K562 (cell line): ENCODE data around the gene DNAH3. TPM values are rescaled to one million over a fixed set of nuclear protein-coding genes. Genes with fewer than 3 reads are reported as not detected.

Experiments
- HDGF ChIP-seq: fragments of 450-650 bp; IDR thresholded peaks from 2 replicates; pipeline ENCODE4 v1.6.1; 2016
- LEF1 ChIP-seq: fragments of 450-650 bp; IDR thresholded peaks from 2 replicates; pipeline ENCODE4 v1.6.1; 2016; ENCODE audit warnings: mild to moderate bottlenecking
- MECOM ChIP-seq: fragments of 250-450 bp; sonication (Bioruptor Pico); IDR thresholded peaks from 2 replicates; pipeline ENCODE4 v1.8.0; 2022; ENCODE audit warnings: inconsistent platforms
- NFE2 ChIP-seq: IDR thresholded peaks from 2 replicates; pipeline ENCODE4 v1.6.1; 2014; ENCODE audit warnings: antibody characterized with exemption, low read depth
- NFYB ChIP-seq: IDR thresholded peaks from 2 replicates; pipeline ENCODE4 v1.6.1; 2011; ENCODE audit warnings: mild to moderate bottlenecking, moderate library complexity; ENCODE audit not compliant: insufficient read length; ENCODE audit errors: extremely low read depth
- SMAD2 ChIP-seq: fragments of 150-350 bp; IDR thresholded peaks from 2 replicates; pipeline ENCODE4 v1.6.1; 2014; ENCODE audit warnings: low read depth, mild to moderate bottlenecking, low read length
- SRSF1 ChIP-seq: fragments of 200-400 bp; formaldehyde crosslinking; IDR thresholded peaks from 2 replicates; pipeline ENCODE4 v1.6.1; 2017; ENCODE audit warnings: mild to moderate bottlenecking, low read depth, low read length, moderate library complexity
- ZNF217 ChIP-seq: sonication (generic); formaldehyde crosslinking; IDR thresholded peaks from 2 replicates; pipeline ENCODE4 v1.8.0; 2022; ENCODE audit warnings: mild to moderate bottlenecking, missing genetic modification reagents
- polyA plus RNA-seq, 8 experiments: library from polyadenylated mRNA; depleted of rRNA in 4 of 8; stranded (reverse) in 5 of 8; unstranded in 3 of 8; fragments of >200 nt; fragmentation: Nextera tagmentation in 2 of 8; fragmentation: Illumina TruSeq in 1 of 8; extraction: Ambion mirVana in 2 of 8; extraction: Trizol in 1 of 8; gene quantifications; 2 replicates each; pipeline versions ENCODE4 v1.2.1 to v1.2.3, GENCODE V29; 2011 to 2014; ENCODE audit warnings: inconsistent platforms in 1 of 8, missing spikeins in 1 of 8
- total RNA-seq, 7 experiments: library from RNA; depleted of rRNA in 6 of 7; stranded (reverse); fragments of >200 nt in 6 of 7; fragmentation: Illumina TruSeq in 2 of 7; extraction: Trizol in 2 of 7; gene quantifications; 2 replicates each; pipeline versions ENCODE4 v1.2.1 to v1.2.3, GENCODE V29; 2011 to 2021; ENCODE audit warnings: low replicate concordance in 1 of 7
- TF ChIP-seq, protein P1 (sequence below): fragments of 250-450 bp; sonication (Bioruptor Pico); IDR thresholded peaks from 2 replicates; pipeline ENCODE4 v1.8.0; 2022; ENCODE audit warnings: moderate library complexity, mild to moderate bottlenecking, inconsistent platforms
- TF ChIP-seq, protein P2 (sequence below): IDR thresholded peaks from 2 replicates; pipeline ENCODE4 v1.6.1; 2011; ENCODE audit warnings: borderline replicate concordance, low read depth, mild to moderate bottlenecking, moderate library complexity, low read length; ENCODE audit not compliant: insufficient read depth, poor library complexity, severe bottlenecking
- TF ChIP-seq, protein P3 (sequence below): sonication (generic); formaldehyde crosslinking; IDR thresholded peaks from 2 replicates; pipeline ENCODE4 v1.8.0; 2023; ENCODE audit warnings: missing genetic modification reagents, mild to moderate bottlenecking, borderline replicate concordance
- TF ChIP-seq, protein P4 (sequence below): sonication (generic); formaldehyde crosslinking; IDR thresholded peaks from 2 replicates; pipeline ENCODE4 v1.9.0; 2022; ENCODE audit warnings: mild to moderate bottlenecking, missing genetic modification reagents

The DNAH3 gene
- total and polyA plus RNA-seq, 9 of the 15 experiments (the other 6 are each of a cell fraction or from before 2014, with no cell fraction given): 0.32 to 0.84 (median 0.44) TPM

DNA sequence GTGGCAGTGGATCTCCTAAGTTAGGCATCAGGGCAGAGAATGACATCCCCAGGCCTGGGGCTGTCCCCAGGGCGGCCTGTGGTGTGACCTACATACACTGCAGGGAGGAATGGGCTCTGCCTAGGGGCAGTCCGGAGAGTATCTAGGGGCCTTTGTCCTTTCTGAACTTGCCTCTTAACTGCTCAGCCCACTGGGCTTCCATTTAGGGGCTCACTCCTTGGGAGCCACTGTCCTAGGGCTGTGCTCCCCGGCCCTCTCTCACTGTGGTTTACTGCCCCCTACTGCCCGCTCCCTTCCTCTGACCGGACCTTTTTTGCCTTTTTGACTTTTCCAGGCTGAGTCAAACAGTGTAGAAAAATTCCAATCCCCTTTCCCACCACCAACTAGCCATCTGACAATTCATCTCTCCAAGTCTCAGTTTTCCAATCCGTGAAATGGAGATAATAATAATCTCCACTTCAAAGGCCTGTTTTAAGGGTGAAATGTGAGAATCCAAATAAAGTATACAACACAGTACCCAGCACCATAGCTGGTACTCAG, 66.8 kb downstream of the DNAH3 start (continued):
- TF ChIP-seq, protein P1, sequence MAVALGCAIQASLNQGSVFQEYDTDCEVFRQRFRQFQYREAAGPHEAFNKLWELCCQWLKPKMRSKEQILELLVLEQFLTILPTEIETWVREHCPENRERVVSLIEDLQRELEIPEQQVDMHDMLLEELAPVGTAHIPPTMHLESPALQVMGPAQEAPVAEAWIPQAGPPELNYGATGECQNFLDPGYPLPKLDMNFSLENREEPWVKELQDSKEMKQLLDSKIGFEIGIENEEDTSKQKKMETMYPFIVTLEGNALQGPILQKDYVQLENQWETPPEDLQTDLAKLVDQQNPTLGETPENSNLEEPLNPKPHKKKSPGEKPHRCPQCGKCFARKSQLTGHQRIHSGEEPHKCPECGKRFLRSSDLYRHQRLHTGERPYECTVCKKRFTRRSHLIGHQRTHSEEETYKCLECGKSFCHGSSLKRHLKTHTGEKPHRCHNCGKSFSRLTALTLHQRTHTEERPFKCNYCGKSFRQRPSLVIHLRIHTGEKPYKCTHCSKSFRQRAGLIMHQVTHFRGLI (CRISPR knock-in tag): no peak
- TF ChIP-seq, protein P2, sequence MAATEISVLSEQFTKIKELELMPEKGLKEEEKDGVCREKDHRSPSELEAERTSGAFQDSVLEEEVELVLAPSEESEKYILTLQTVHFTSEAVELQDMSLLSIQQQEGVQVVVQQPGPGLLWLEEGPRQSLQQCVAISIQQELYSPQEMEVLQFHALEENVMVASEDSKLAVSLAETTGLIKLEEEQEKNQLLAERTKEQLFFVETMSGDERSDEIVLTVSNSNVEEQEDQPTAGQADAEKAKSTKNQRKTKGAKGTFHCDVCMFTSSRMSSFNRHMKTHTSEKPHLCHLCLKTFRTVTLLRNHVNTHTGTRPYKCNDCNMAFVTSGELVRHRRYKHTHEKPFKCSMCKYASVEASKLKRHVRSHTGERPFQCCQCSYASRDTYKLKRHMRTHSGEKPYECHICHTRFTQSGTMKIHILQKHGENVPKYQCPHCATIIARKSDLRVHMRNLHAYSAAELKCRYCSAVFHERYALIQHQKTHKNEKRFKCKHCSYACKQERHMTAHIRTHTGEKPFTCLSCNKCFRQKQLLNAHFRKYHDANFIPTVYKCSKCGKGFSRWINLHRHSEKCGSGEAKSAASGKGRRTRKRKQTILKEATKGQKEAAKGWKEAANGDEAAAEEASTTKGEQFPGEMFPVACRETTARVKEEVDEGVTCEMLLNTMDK: peak; percentile 28
- TF ChIP-seq ZNF217 (CRISPR knock-in tag): no peak
- no peak for TF ChIP-seq LEF1
- no peak for TF ChIP-seq HDGF
- TF ChIP-seq, protein P3, sequence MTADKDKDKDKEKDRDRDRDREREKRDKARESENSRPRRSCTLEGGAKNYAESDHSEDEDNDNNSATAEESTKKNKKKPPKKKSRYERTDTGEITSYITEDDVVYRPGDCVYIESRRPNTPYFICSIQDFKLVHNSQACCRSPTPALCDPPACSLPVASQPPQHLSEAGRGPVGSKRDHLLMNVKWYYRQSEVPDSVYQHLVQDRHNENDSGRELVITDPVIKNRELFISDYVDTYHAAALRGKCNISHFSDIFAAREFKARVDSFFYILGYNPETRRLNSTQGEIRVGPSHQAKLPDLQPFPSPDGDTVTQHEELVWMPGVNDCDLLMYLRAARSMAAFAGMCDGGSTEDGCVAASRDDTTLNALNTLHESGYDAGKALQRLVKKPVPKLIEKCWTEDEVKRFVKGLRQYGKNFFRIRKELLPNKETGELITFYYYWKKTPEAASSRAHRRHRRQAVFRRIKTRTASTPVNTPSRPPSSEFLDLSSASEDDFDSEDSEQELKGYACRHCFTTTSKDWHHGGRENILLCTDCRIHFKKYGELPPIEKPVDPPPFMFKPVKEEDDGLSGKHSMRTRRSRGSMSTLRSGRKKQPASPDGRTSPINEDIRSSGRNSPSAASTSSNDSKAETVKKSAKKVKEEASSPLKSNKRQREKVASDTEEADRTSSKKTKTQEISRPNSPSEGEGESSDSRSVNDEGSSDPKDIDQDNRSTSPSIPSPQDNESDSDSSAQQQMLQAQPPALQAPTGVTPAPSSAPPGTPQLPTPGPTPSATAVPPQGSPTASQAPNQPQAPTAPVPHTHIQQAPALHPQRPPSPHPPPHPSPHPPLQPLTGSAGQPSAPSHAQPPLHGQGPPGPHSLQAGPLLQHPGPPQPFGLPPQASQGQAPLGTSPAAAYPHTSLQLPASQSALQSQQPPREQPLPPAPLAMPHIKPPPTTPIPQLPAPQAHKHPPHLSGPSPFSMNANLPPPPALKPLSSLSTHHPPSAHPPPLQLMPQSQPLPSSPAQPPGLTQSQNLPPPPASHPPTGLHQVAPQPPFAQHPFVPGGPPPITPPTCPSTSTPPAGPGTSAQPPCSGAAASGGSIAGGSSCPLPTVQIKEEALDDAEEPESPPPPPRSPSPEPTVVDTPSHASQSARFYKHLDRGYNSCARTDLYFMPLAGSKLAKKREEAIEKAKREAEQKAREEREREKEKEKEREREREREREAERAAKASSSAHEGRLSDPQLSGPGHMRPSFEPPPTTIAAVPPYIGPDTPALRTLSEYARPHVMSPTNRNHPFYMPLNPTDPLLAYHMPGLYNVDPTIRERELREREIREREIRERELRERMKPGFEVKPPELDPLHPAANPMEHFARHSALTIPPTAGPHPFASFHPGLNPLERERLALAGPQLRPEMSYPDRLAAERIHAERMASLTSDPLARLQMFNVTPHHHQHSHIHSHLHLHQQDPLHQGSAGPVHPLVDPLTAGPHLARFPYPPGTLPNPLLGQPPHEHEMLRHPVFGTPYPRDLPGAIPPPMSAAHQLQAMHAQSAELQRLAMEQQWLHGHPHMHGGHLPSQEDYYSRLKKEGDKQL (CRISPR knock-in tag): no peak
- TF ChIP-seq NFE2: no peak
- TF ChIP-seq SRSF1: no peak
- TF ChIP-seq, protein P4, sequence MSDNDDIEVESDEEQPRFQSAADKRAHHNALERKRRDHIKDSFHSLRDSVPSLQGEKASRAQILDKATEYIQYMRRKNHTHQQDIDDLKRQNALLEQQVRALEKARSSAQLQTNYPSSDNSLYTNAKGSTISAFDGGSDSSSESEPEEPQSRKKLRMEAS (CRISPR knock-in tag): no peak
- TF ChIP-seq MECOM (CRISPR knock-in tag): no peak
- no peak for TF ChIP-seq NFYB
- no peak for TF ChIP-seq SMAD2
